Measurements from ENCODE around the gene LECT2. TPM values are rescaled to one million over a fixed set of nuclear protein-coding genes. Genes with fewer than 3 reads are reported as not detected.

Gene LECT2
- total RNA-seq (2014; rRNA removed; shearing (Covaris generic)) (not detected in 2 replicates), total RNA-seq (2022) (not detected in 2 replicates), Bru-seq, nascent RNA (not detected), BruChase-seq, experiment 1, labeled RNA remaining after a 6-hour chase (not detected), BruChase-seq, experiment 2, labeled RNA remaining after a 2-hour chase (not detected)
- long read RNA-seq: 0 reads

DNA sequence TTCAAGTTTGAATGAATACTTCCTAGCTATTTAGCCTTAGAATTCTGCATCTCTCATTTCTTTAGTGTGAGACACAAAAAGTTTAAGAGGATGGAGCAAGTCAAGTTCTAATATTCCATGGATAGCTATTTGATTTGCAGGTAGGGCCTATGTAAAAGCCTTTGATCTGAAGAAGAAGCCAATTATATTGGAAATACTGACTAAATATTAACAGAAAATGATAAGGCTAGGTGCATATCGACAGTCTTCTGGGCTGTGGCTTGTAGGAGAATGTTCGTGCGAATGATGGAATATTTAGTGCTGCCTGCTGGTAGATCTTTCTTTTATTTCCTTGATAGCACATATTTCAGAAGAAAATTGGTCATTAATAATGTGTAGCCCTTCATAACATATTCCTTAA lies at the start of gene LECT2:
TSS of gene LECT2 (minus strand) at position 85 of the 400 bp plus-strand sequence. CDS start 150 bp downstream, outside the sequence.
- H3K4me1 ChIP-seq (ENCODE audit: insufficient read depth, low read length, poor library complexity, severe bottlenecking): peaks cover 6% of the 10 kb centered on the region
- CTCF ChIA-PET (ENCODE audit: unreplicated experiment): no interaction called here
- no peak within 1 kb of the TSS for H3K4me2 ChIP-seq (ENCODE audit: low read length)
- intact Hi-C loops (cut with micrococcal nuclease; ENCODE audit: unreplicated experiment): no loop called here
- no peak within 1 kb of the TSS for H3K27ac ChIP-seq (ENCODE audit: low read depth, low read length, poor library complexity, severe bottlenecking)
- H3K79me2 ChIP-seq (ENCODE audit: insufficient read depth, low read depth, low read length): no peaks in the 10 kb centered on the region
- no peaks in the 10 kb centered on the region for H3K9me3 ChIP-seq (ENCODE audit: low read length)
- POLR2A ChIA-PET: interaction anchor here (0.9 kb wide), 1 partner anchor 144 kb away, joined by 3 read pairs; no protein-coding TSS in a partner anchor
- no peaks in the 10 kb centered on the region for H3K9me2 ChIP-seq (ENCODE audit: insufficient read depth, low read length)
- no peaks in the 10 kb centered on the region for H3K36me3 ChIP-seq (ENCODE audit: insufficient read depth, low read length)
- no peak for DNase-seq (ENCODE audit: low spot score)
- H3K4me3 ChIP-seq (ENCODE audit: low read depth, low read length, poor library complexity, severe bottlenecking): no peak within 1 kb of the TSS
- no peak for TF ChIP-seq EZH2phosphoT487 (IDR thresholded peaks at IDR 0.05; ENCODE audit: borderline replicate concordance, low read depth, low read length)
- TF ChIP-seq, protein P1, sequence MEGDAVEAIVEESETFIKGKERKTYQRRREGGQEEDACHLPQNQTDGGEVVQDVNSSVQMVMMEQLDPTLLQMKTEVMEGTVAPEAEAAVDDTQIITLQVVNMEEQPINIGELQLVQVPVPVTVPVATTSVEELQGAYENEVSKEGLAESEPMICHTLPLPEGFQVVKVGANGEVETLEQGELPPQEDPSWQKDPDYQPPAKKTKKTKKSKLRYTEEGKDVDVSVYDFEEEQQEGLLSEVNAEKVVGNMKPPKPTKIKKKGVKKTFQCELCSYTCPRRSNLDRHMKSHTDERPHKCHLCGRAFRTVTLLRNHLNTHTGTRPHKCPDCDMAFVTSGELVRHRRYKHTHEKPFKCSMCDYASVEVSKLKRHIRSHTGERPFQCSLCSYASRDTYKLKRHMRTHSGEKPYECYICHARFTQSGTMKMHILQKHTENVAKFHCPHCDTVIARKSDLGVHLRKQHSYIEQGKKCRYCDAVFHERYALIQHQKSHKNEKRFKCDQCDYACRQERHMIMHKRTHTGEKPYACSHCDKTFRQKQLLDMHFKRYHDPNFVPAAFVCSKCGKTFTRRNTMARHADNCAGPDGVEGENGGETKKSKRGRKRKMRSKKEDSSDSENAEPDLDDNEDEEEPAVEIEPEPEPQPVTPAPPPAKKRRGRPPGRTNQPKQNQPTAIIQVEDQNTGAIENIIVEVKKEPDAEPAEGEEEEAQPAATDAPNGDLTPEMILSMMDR (conservative IDR thresholded peaks at IDR 0.05; ENCODE audit: low read length): no peak
- H2AFZ ChIP-seq (ENCODE audit: low read length): peak within 1 kb of the TSS; percentile 70
- no TSS peak for BruUV-seq (replicated peaks)
- H4K20me1 ChIP-seq (ENCODE audit: insufficient read depth, low read length): no peaks in the 10 kb centered on the region

DNA sequence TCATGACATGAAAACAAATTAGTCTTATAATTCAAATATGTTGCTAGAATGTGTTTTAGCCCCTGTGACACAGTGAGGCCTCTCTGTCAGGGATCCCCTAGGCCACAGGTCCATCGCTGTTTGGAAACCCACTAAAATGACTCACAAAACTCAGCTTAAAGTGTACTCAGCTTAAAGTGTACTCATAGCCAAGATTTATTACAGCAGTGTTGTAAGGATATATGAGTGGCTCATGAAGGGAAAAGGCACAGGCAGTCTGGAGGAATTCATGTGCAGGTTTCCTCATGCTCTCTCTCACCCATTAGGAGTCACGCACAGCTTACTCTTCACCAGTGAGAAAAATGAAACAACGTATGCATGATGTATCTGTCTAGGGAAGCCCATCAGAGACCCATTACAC lies 49.7 kb upstream of the LECT2 start:
- Histone ChIP-seq H3K9me3 (ENCODE audit: low read length) (no peaks in the 10 kb centered on the region), H4K20me1 (ENCODE audit: insufficient read depth, low read length) (no peaks in the 10 kb centered on the region), H3K9me2 (ENCODE audit: insufficient read depth, low read length) (no peaks in the 10 kb centered on the region), H3K36me3 (ENCODE audit: insufficient read depth, low read length) (no peaks in the 10 kb centered on the region), H3K4me1 (ENCODE audit: insufficient read depth, low read length, poor library complexity, severe bottlenecking) (no peaks in the 10 kb centered on the region), H2AFZ (ENCODE audit: low read length) (no peak overlapping the region), H3K4me3 (ENCODE audit: low read depth, low read length, poor library complexity, severe bottlenecking) (no peak overlapping the region), H3K4me2 (ENCODE audit: low read length) (no peak overlapping the region), H3K27ac (ENCODE audit: low read depth, low read length, poor library complexity, severe bottlenecking) (no peak overlapping the region), H3K79me2 (ENCODE audit: insufficient read depth, low read depth, low read length) (no peaks in the 10 kb centered on the region)
- DNase-seq (ENCODE audit: low spot score): no peak
- TF ChIP-seq EZH2phosphoT487 (IDR thresholded peaks at IDR 0.05; ENCODE audit: borderline replicate concordance, low read depth, low read length): no peak
- TF ChIP-seq, protein P1 (conservative IDR thresholded peaks at IDR 0.05; ENCODE audit: low read length): no peak
- intact Hi-C loops (cut with micrococcal nuclease; ENCODE audit: unreplicated experiment): no loop called here
- no TSS peak for BruUV-seq (replicated peaks)
- ChIA-PET CTCF (ENCODE audit: unreplicated experiment) (no interaction called here), POLR2A (no interaction called here)

- H3K36me3 ChIP-seq (ENCODE audit: insufficient read depth, low read length): no peaks in the 10 kb centered on the region
- POLR2A ChIA-PET: interaction anchor here (0.6 kb wide), 1 partner anchor 1907 kb away, joined by 3 read pairs; no protein-coding TSS in a partner anchor
- H3K4me2 ChIP-seq (ENCODE audit: low read length): no peak overlapping the region
- H3K9me3 ChIP-seq (ENCODE audit: low read length): no peaks in the 10 kb centered on the region
- H2AFZ ChIP-seq (ENCODE audit: low read length): no peak overlapping the region
- H3K27ac ChIP-seq (ENCODE audit: low read depth, low read length, poor library complexity, severe bottlenecking): no peak overlapping the region
- no TSS peak for BruUV-seq (replicated peaks)
- no peaks in the 10 kb centered on the region for H3K4me1 ChIP-seq (ENCODE audit: insufficient read depth, low read length, poor library complexity, severe bottlenecking)
- no peak overlapping the region for H3K4me3 ChIP-seq (ENCODE audit: low read depth, low read length, poor library complexity, severe bottlenecking)
- no peak for TF ChIP-seq EZH2phosphoT487 (IDR thresholded peaks at IDR 0.05; ENCODE audit: borderline replicate concordance, low read depth, low read length)
- TF ChIP-seq, protein P1 (conservative IDR thresholded peaks at IDR 0.05; ENCODE audit: low read length): no peak
- no peaks in the 10 kb centered on the region for H3K9me2 ChIP-seq (ENCODE audit: insufficient read depth, low read length)
- intact Hi-C loops (cut with micrococcal nuclease; ENCODE audit: unreplicated experiment): no loop called here
- DNase-seq (ENCODE audit: low spot score): no peak
- CTCF ChIA-PET (ENCODE audit: unreplicated experiment): no interaction called here
- no peaks in the 10 kb centered on the region for H4K20me1 ChIP-seq (ENCODE audit: insufficient read depth, low read length)
- H3K79me2 ChIP-seq (ENCODE audit: insufficient read depth, low read depth, low read length): no peaks in the 10 kb centered on the region
Measured at GRCh38 chr5:136001466-136001981, 46.7 kb upstream of the LECT2 start.
